Heart left ventricle (tissue), 16 donors: Measurements from ENCODE around the gene RBM38. TPM values are rescaled to one million over a fixed set of nuclear protein-coding genes. Genes with fewer than 3 reads are reported as not detected.

Experiments
- ATAC-seq, 4 donors: fragments of 200-7000 bp; cut with Tn5 transposase; one replicate each; pipeline ENCODE4 v1.9.1; 2020 to 2022; ENCODE audit warnings: moderate library complexity in 4 of 4, mild to moderate bottlenecking in 3 of 4, moderate number of reproducible peaks in 1 of 4
- DNase-seq, 5 donors: peaks; one replicate each; pipeline ENCODE4 v3.0.0-alpha.2; 2020
- H3K27ac ChIP-seq, 12 donors: fragments of 200-600 bp; sonication (generic) in 4 of 12; one replicate each; pipeline versions ENCODE4 v1.5.0 to v1.8.0; 2016 to 2022; ENCODE audit warnings: mild to moderate bottlenecking in 2 of 12
- H3K27me3 ChIP-seq, 9 donors: fragments of 200-600 bp; sonication (generic) in 2 of 9; one replicate each; pipeline versions ENCODE4 v1.5.1 to v1.8.0; 2016 to 2022; ENCODE audit warnings: mild to moderate bottlenecking in 3 of 9
- H3K36me3 ChIP-seq, 9 donors: fragments of 200-600 bp; sonication (generic) in 2 of 9; one replicate each; pipeline versions ENCODE4 v1.5.0 to v1.8.0; 2018 to 2022; ENCODE audit warnings: mild to moderate bottlenecking in 2 of 9
- H3K4me1 ChIP-seq, 12 donors: fragments of 200-600 bp; sonication (generic) in 4 of 12; one replicate each; pipeline versions ENCODE4 v1.5.0 to v1.8.0; 2016 to 2022; ENCODE audit warnings: mild to moderate bottlenecking in 3 of 12
- H3K4me3 ChIP-seq, 12 donors: fragments of 200-600 bp; sonication (generic) in 4 of 12; one replicate each; pipeline versions ENCODE4 v1.5.0 to v1.8.0; 2017 to 2022; ENCODE audit warnings: mild to moderate bottlenecking in 9 of 12, moderate library complexity in 4 of 12
- H3K9me3 ChIP-seq, 12 donors: fragments of 200-600 bp; sonication (generic) in 4 of 12; one replicate each; pipeline versions ENCODE4 v1.5.0 to v1.8.0; 2016 to 2022; ENCODE audit warnings: mild to moderate bottlenecking in 1 of 12
- CTCF ChIP-seq, 12 donors: fragments of 200-600 bp; sonication (generic) in 4 of 12; IDR thresholded peaks; one replicate each; pipeline versions ENCODE4 v1.5.0 to v1.8.0; 2018 to 2022; ENCODE audit warnings: antibody characterized with exemption in 12 of 12, mild to moderate bottlenecking in 5 of 12
- POLR2A ChIP-seq, 2 donors: fragments of 450-650 bp; IDR thresholded peaks; one replicate each; pipeline ENCODE4 v1.6.1; 2017; ENCODE audit warnings: antibody characterized with exemption in 2 of 2, mild to moderate bottlenecking in 2 of 2, moderate library complexity in 2 of 2
- WGBS, 4 donors: extraction: QIAGEN DNeasy Blood & Tissue Kit in 2 of 4; methylation state at CpG; one replicate each; pipeline versions ENCODE4 v1.1.5 to v1.1.7; 2013 to 2018; 5-methylcytosine and 5-hydroxymethylcytosine counted together
- intact Hi-C, 10 donors: fragments of 100-400 bp; cut with DNase I; formaldehyde crosslinking; loops; one replicate each; pipeline versions ENCODE4 v1.11.1 to v1.14.2; 2022
- polyA plus RNA-seq, 2 donors: library from polyadenylated mRNA; stranded (reverse); fragments of 200-250 nt; gene quantifications; one replicate each; pipeline ENCODE4 v1.2.3, GENCODE V29; 2013
- total RNA-seq, 9 donors: library from RNA; depleted of rRNA in 2 of 9; stranded (reverse); fragments of >200 nt in 2 of 9; fragmentation: NEBNext Ultra II Directional in 3 of 9; extraction: Animal tissue kit (Norgen Biotek cat#: 25700) in 3 of 9; gene quantifications; one replicate each; pipeline versions ENCODE4 v1.1.0 to v1.2.4, GENCODE V29; 2016 to 2023
- donor health status: ischemic (EF 13 %, LVEDD 7.1; RV severe dilation, severe dysfunction).
- donor health status: healthy with polysubstance abuse.
- donor health status: DM: no; HTN: yes; CAD: no.
- donor health status: DM: no; HTN: no; CAD: no.
- donor health status: ischemic (EF 25% LVEDD 6.9; RV normal size, moderate dysfunction).
- donor health status: ischemic (EF 25% LVEDD 5.7; RV mildly dilated, moderate dysfunction).
- donor health status: healthy.
- donor health status: DM: yes; HTN: yes; CAD: no.
- donor health status: ischemic (EF 35%, LVEDD 5.7; RV mildly dilated, moderate dysfunction).
- donor health status: nonischemic (EF 11% LVEDD 7.7; RV severe dilation, severe dysfunction).
- donor health status: DM: yes; HTN: yes; CAD: no.
- donor health status: PGD.
- donor health status: ischemic (EF 29% LVEDD 5.4; RV normal size, mild dysfunction).
- donor health status: nonischemic (EF 23%, LVEDD 6.1; RV moderate dilation, normal function).

RBM38 gene
- total and polyA plus RNA-seq, 11 donors, result 45.6 to 112 (median 68.5) TPM

- WGBS, 4 donors, result 86 to 95% (median 90%) methylated on average over 8 to 9 of the region's 9 CpGs
- DNase-seq (no peak), ATAC-seq (no peak)
- peaks cover 0 to 78% (median 52%) of the 10 kb centered on the region in 12 donors for H3K4me1 ChIP-seq
- no peak overlapping the region for H3K4me3 ChIP-seq
- no peaks in the 10 kb centered on the region for H3K27me3 ChIP-seq
- peaks cover 0 to 9% (median 0%) of the 10 kb centered on the region in 12 donors for H3K9me3 ChIP-seq
- peak overlapping the region in 3 of 12 donors; percentile 76 to 94 (median 90) for H3K27ac ChIP-seq
- intact Hi-C loops, result loop anchor here in 6 of 10 donors (5.0 to 10.0 kb wide), 4 partner anchors 35 to 58 kb away; partner anchors contain the start of gene RBM38 (in 1 of the 6)
- H3K36me3 ChIP-seq, result no peaks in the 10 kb centered on the region
- TF ChIP-seq POLR2A (IDR thresholded peaks at IDR 0.05) (no peak), CTCF (IDR thresholded peaks at IDR 0.05) (no peak)
Measured at GRCh38 chr20:57437267-57437666, 46.1 kb downstream of the RBM38 start.

- Histone ChIP-seq H3K4me1 (peaks cover 0 to 77% (median 49%) of the 10 kb centered on the region in 12 donors), H3K4me3 (no peak overlapping the region), H3K9me3 (peaks cover 0 to 9% (median 0%) of the 10 kb centered on the region in 12 donors), H3K36me3 (no peaks in the 10 kb centered on the region), H3K27me3 (no peaks in the 10 kb centered on the region), H3K27ac (peak overlapping the region in 7 of 12 donors; percentile 39 to 94 (median 76))
- WGBS, 4 donors, result 73 to 89% (median 83%) methylated on average over 16 to 18 of the region's 18 CpGs
- intact Hi-C loops, result loop anchor here in 6 of 10 donors (2.0 to 10.0 kb wide), 5 partner anchors 34 to 57 kb away; partner anchors contain the start of gene RBM38 (in 1 of the 6)
- TF ChIP-seq CTCF (IDR thresholded peaks at IDR 0.05) (no peak), POLR2A (IDR thresholded peaks at IDR 0.05) (no peak)
- no peak for DNase-seq
- ATAC-seq, result no peak
Measured at GRCh38 chr20:57437672-57438330, 46.6 kb downstream of the RBM38 start.

- no peaks in the 10 kb centered on the region for H3K27me3 ChIP-seq
- H3K36me3 ChIP-seq, result no peaks in the 10 kb centered on the region
- no peak for TF ChIP-seq CTCF (IDR thresholded peaks at IDR 0.05)
- H3K27ac ChIP-seq, result peak overlapping the region in 9 of 12 donors; percentile 0 to 94 (median 50)
- peaks cover 0 to 69% (median 42%) of the 10 kb centered on the region in 12 donors for H3K4me1 ChIP-seq
- DNase-seq, result no peak
- no peak for ATAC-seq
- peaks cover 0 to 9% (median 0%) of the 10 kb centered on the region in 12 donors for H3K9me3 ChIP-seq
- no peak overlapping the region for H3K4me3 ChIP-seq
- intact Hi-C loops, result loop anchor here in 6 of 10 donors (2.0 to 10.0 kb wide), 5 partner anchors 34 to 56 kb away; partner anchors contain the start of gene RBM38 (in 1 of the 6)
- 50 to 56% (median 53%) methylated on average over 3 to 5 of the region's 5 CpGs for WGBS, 4 donors
Measured at GRCh38 chr20:57438552-57438951, 47.4 kb downstream of the RBM38 start.

- 45 to 52% (median 49%) methylated on average over 3 to 6 of the region's 6 CpGs for WGBS, 4 donors
- peak; percentile 51 to 66 (median 56) for ATAC-seq
- TF ChIP-seq CTCF (IDR thresholded peaks at IDR 0.05), result no peak
- no peak for TF ChIP-seq POLR2A (IDR thresholded peaks at IDR 0.05)
Measured at GRCh38 chr20:57439432-57439831, 48.2 kb downstream of the RBM38 start.

More at GRCh38 chr20:57439432-57439831, 48.2 kb downstream of the RBM38 start:
- H3K27ac ChIP-seq, result peak overlapping the region; percentile 30 to 96 (median 86)
- H3K9me3 ChIP-seq, result peaks cover 0 to 9% (median 0%) of the 10 kb centered on the region in 12 donors
- peak; percentile 81 to 91 (median 82) for DNase-seq
- no peaks in the 10 kb centered on the region for H3K27me3 ChIP-seq
- H3K4me1 ChIP-seq, result peaks cover 0 to 62% (median 37%) of the 10 kb centered on the region in 12 donors
- H3K4me3 ChIP-seq, result no peak overlapping the region
- intact Hi-C loops, result loop anchor here in 6 of 10 donors (2.0 to 10.0 kb wide), 5 partner anchors 33 to 55 kb away; partner anchors contain the start of gene RBM38 (in 1 of the 6)
- H3K36me3 ChIP-seq, result no peaks in the 10 kb centered on the region
